Left cardiac atrium (tissue), 4 donors: Measurements from ENCODE around the gene ARFGAP2. TPM values are rescaled to one million over a fixed set of nuclear protein-coding genes. Genes with fewer than 3 reads are reported as not detected.

Experiments used
- ATAC-seq, 2 donors: fragments of 200-7000 bp; cut with Tn5 transposase; one replicate each; pipeline ENCODE4 v1.9.1; 2020; ENCODE audit warnings: mild to moderate bottlenecking in 2 of 2, moderate library complexity in 2 of 2
- DNase-seq: peaks from one replicate; pipeline ENCODE4 v3.0.0-alpha.2; 2020
- intact Hi-C, 2 donors: fragments of 100-400 bp; cut with DNase I; formaldehyde crosslinking; loops; one replicate each; pipeline versions ENCODE4 v1.14.1 to v1.15.1; 2022 to 2023
- total RNA-seq, 2 donors: library from RNA; stranded (reverse); fragmentation: NEBNext Ultra II Directional; extraction: Animal tissue kit (Norgen Biotek cat#: 25700); gene quantifications; one replicate each; pipeline ENCODE4 v1.2.1, GENCODE V29; 2021
- donor health status: DM: no; HTN: yes; CAD: no.
- donor health status: DM: no; HTN: yes; CAD: no; lungs with severe emphysema.
- donor health status: DM: yes; HTN: yes; CAD: no.
- donor health status: Dilated cardiomyopathy.

Gene ARFGAP2
- total RNA-seq, 2 donors from 2014 or later: 41.4 to 54.4 TPM

GRCh38 chr11:47189100-47189834, 12.6 kb upstream of the ARFGAP2 start:
- ATAC-seq: peak in 1 of 2 donors; percentile 4
- intact Hi-C loops: loop anchor here in 1 of 2 donors (5.0 kb wide), 1 partner anchor 68 kb away; the partner anchor contains the start of gene NR1H3
- DNase-seq: no peak

DNA sequence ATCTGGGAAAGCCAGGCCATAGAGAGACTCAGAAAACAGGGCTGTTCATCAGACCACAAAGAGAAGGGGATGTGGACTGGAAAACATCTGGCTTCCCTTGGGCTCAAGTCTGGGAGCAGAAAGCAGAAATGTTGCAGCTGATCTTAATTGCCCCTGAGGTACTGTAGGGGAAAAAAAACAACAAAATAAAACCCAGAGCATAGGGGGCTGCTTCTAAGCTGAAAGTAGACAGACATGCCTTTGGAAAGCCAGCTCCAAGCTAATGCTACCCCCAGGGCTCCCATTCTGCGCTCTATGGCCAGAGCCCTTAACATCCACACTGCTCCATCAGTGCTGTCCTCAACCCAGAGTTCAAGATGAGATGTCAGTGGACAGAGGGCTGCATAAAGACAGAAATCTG, 11.6 kb upstream of the ARFGAP2 start:
- ATAC-seq (no peak), DNase-seq (no peak)
- intact Hi-C loops: loop anchor here in 1 of 2 donors (5.0 kb wide), 1 partner anchor 69 kb away; the partner anchor contains the start of gene NR1H3

- no peak for DNase-seq
- no peak for ATAC-seq
- intact Hi-C loops: loop anchor here in 1 of 2 donors (5.0 kb wide), 1 partner anchor 70 kb away; the partner anchor contains the start of gene NR1H3
These were observed 11.0 kb upstream of the ARFGAP2 start for GRCh38 chr11:47187723-47188122.

GRCh38 chr11:47186700-47187695, 10.3 kb upstream of the ARFGAP2 start:
- ATAC-seq: peak; percentile 31 to 39
- DNase-seq: peak; percentile 58
- intact Hi-C loops: loop anchor here in 1 of 2 donors (5.0 kb wide), 1 partner anchor 70 kb away; the partner anchor contains the start of gene NR1H3

- DNase-seq: peak; percentile 62
- ATAC-seq: peak; percentile 69 to 71
- intact Hi-C loops: loop anchor here in 1 of 2 donors (5.0 kb wide), 1 partner anchor 71 kb away; the partner anchor contains the start of gene NR1H3
These were observed 9.5 kb upstream of the ARFGAP2 start, which contains the start of gene PACSIN3 for GRCh38 chr11:47186076-47186699. TSS of gene PACSIN3 (minus strand) at chr11:47186434. CDS start at chr11:47182727, 3,707 bp downstream.

DNA sequence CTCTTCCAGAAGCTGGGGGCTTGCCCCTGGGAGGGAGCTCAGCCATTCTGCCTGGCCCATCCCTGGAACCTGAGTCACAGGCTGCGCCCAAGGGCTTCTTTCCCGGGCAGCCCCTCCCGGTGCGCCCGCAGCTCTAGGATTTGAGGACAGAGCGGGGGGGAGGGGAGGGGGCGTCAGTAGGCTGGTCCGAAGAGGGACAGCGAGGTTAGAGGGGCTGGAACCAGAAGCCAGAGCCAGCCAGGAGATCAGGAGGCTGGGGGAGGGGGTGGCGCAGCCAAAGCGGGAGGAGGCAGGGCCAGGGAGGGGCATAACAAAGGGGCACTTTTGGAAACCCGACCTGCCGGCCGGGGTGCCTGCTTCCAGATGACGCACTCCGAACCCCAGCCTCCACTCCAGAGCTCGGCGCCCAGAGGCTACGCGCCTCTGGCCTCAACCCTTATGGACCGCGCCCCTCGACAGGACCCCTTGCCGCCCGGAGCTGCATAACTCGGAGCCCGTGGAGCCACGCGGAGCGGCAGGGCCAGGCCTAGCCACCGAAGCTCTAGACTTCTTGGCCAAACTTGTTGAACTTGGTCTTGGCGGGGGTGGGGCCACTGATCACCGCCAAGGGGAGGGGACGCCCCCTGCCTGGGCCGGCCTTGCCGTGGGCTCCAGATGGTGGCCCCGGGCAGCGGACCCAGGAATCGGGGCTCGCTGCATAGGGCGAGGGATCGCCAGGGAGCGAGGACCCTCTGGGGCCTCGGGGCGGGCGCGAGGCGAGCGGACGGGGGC, 8.8 kb upstream of the ARFGAP2 start:
- DNase-seq: peak; percentile 62
- ATAC-seq: peak; percentile 38 to 42
- intact Hi-C loops: loop anchor here in 1 of 2 donors (5.0 kb wide), 1 partner anchor 72 kb away; the partner anchor contains the start of gene NR1H3

DNA sequence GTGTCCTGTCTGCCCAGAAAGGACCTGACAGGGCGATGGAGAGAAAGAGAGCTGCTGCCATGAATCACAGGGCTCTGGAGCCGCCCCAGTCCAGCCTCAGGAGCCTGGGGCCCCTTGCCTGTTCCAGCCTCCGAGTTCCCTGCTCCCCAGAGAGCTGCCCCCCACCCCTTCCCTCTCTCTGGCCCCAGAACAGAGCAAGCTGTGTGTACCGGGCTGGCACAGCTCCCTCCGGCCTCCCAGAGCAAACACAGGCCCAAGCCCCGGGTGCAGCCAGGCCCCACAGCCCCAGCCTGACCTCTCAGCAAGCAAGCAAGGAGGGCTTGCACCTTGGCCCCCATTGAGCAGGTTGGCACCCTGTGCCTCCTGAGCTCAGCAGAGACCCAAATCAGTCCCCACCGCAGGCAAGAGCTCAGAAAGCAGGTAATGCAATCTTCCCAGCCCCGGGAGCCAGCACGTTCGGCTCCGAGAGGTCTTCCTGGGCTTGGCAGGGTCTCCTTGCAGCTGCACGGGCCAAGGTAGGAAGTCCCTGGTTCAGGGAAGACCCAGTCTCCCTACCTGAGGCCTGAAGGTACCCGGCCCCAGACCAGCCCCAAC, 8.1 kb upstream of the ARFGAP2 start:
- intact Hi-C loops: loop anchor here (5.0 kb wide), 2 partner anchors 72 to 167 kb away; partner anchors contain the start of genes MYBPC3 (in 2 of the 2) and NR1H3 (in 1 of the 2)
- DNase-seq (no peak), ATAC-seq (peak in 1 of 2 donors; percentile 2)

DNA sequence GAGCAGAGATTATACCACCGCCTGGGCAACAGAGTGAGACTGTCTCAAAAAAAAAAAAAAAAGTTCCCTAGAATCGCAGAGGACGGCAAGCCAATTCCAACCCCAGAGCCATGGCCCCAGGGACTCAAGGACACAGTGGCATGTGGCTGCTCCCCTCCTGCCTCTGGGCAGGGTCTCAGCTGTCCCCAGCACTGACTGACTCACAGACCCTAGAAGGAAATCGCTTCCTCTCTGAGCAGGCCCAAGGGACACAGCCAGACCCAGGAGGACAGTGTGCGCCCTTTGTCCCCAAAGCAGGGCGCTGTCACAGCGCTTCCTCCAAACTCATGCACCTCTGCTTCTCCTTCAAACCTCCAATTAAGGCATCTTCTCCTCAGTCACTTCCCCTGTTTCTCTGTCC, 7.3 kb upstream of the ARFGAP2 start:
- intact Hi-C loops: loop anchor here (5.0 kb wide), 1 partner anchor 168 kb away; the partner anchor contains the start of gene MYBPC3 (in 2 of the 2)
- ATAC-seq (peak in 1 of 2 donors; percentile 26), DNase-seq (no peak)

GRCh38 chr11:47183031-47183856, 6.6 kb upstream of the ARFGAP2 start:
- ATAC-seq (peak in 1 of 2 donors; percentile 4), DNase-seq (peak; percentile 50)
- intact Hi-C loops: loop anchor here (5.0 kb wide), 1 partner anchor 169 kb away; the partner anchor contains the start of gene MYBPC3 (in 2 of the 2)

- ATAC-seq: no peak
- no peak for DNase-seq
- intact Hi-C loops: loop anchor here (5.0 kb wide), 1 partner anchor 170 kb away; the partner anchor contains the start of gene MYBPC3 (in 2 of the 2)
These were observed 5.7 kb upstream of the ARFGAP2 start for GRCh38 chr11:47182380-47182779.

GRCh38 chr11:47181271-47181670, 4.6 kb upstream of the ARFGAP2 start:
- ATAC-seq (no peak), DNase-seq (no peak)
- intact Hi-C loops: loop anchor here (5.0 kb wide), 1 partner anchor 171 kb away; the partner anchor contains the start of gene MYBPC3 (in 2 of the 2)

DNA sequence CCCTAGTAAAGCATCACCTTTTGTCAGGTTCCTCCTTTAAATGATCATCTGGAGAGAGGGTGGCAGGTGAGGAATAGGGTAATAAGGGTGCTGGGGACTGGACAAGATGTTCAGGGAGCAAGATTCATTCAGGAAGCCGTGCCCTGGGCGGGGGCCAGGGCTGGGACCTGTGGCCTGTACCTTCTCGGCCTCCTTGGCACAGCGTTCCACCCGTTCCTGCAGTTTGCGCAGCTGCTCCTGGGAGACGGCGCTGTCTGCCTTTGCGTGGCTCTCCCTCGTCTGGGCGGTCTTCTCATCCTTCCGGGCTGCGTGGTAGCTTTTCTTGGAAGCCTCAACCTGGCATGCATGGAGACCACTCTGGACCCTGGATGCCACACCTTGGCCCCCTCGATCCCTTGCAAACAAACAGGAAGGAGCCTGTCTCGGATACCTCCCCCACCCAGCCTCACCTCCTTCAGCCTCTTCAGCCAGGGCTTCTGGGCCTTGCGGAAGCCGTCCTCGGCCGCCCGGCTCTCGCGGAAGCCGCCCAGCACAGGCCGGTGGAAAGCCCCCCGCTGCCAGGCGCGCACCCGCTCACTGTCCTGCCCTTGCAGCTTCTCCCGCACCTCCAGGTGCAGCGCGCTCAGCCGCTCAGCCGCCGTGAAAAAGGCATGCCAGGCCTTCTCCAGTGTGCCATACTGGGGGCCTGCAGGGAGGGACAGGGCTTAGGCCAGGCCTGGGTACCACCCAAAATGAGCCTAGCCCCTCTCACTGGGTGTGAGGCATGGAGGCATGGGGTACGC, 3.5 kb upstream of the ARFGAP2 start:
- no peak for ATAC-seq
- no peak for DNase-seq
- intact Hi-C loops: loop anchor here (5.0 kb wide), 1 partner anchor 172 kb away; the partner anchor contains the start of gene MYBPC3 (in 2 of the 2)

DNA sequence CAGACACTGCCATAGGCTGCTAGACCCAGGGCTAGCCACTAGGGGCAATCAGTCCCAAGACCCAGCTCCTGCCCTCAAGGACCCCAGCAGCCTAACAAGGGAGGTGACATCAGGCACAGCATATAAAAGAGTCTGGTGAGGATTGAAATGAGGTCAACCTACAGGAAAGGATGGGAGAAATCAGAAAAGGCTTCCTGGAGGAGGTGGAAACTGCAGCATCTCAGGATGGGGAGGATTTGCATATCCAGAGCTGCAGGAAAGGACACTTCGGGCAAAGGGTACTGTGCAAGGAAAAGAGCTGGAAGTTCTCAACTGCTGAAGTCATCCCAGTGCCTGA, 2.9 kb upstream of the ARFGAP2 start:
- no peak for DNase-seq
- intact Hi-C loops: loop anchor here in 1 of 2 donors (5.0 kb wide), 2 partner anchors 38 to 78 kb away; partner anchors contain the start of gene NR1H3
- ATAC-seq: no peak

GRCh38 chr11:47178737-47179654, 2.3 kb upstream of the ARFGAP2 start:
- no peak for DNase-seq
- intact Hi-C loops: loop anchor here in 1 of 2 donors (5.0 kb wide), 2 partner anchors 38 to 78 kb away; partner anchors contain the start of gene NR1H3
- ATAC-seq: no peak
